ENCODE measurements around the gene HS3ST4.

GRCh38 chr16:26071101-26071866 is 379.5 kb downstream of the HS3ST4 start:
- no peak for TF ChIP-seq EZH2 (IDR thresholded peaks at IDR 0.05; ENCODE audit: insufficient read depth, poor library complexity, severe bottlenecking)
- no peak for TF ChIP-seq EZH2phosphoT487 (IDR thresholded peaks at IDR 0.05; ENCODE audit: insufficient read depth, low read depth)
